Fibroblast of lung (primary cell): ENCODE measurements around the gene CHD2.

ENCODE experiments used
- EZH2 ChIP-seq: IDR thresholded peaks from 2 replicates; pipeline ENCODE4 v1.5.1; 2012; ENCODE audit warnings: low read length, control low read depth, mild to moderate bottlenecking; ENCODE audit errors: missing control alignments
- TF ChIP-seq, protein P1 (sequence below), 2 donors: IDR thresholded peaks in 1 of 2; conservative IDR thresholded peaks in 1 of 2; 1 replicate in 1 of 2; 2 replicates in 1 of 2; pipeline ENCODE4 v1.5.1; 2011 to 2012; ENCODE audit warnings: low read length in 2 of 2, control low read depth in 1 of 2, inconsistent platforms in 1 of 2, low read depth in 1 of 2, mild to moderate bottlenecking in 1 of 2

DNA sequence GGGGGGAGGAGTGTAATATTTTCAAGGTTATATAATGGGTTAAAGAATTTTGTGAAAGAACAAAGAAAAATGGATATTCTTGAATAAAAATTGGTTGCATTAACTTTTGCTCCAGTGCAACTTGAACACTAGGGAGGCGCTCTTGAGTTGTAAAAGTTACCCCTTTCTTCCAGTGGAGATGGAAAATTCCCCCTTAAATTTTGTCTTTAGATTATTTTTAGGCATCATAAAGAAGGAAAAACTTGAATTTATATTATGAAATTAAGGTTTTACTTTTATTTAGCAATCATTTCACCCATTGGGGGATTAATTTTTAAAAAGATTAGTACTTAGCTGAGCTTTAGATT, 550 bp upstream of the CHD2 start:
- TF ChIP-seq, protein P1, sequence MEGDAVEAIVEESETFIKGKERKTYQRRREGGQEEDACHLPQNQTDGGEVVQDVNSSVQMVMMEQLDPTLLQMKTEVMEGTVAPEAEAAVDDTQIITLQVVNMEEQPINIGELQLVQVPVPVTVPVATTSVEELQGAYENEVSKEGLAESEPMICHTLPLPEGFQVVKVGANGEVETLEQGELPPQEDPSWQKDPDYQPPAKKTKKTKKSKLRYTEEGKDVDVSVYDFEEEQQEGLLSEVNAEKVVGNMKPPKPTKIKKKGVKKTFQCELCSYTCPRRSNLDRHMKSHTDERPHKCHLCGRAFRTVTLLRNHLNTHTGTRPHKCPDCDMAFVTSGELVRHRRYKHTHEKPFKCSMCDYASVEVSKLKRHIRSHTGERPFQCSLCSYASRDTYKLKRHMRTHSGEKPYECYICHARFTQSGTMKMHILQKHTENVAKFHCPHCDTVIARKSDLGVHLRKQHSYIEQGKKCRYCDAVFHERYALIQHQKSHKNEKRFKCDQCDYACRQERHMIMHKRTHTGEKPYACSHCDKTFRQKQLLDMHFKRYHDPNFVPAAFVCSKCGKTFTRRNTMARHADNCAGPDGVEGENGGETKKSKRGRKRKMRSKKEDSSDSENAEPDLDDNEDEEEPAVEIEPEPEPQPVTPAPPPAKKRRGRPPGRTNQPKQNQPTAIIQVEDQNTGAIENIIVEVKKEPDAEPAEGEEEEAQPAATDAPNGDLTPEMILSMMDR (conservative IDR thresholded peaks at IDR 0.05 in 1 of 2, IDR thresholded peaks at IDR 0.05 in 1 of 2; ENCODE audit: low read depth in 1 of 2, low read length in 2 of 2) = peak; percentile 21 to 27
- no peak for TF ChIP-seq EZH2
